Measurements from ENCODE around the gene VPS35L. TPM values are rescaled to one million over a fixed set of nuclear protein-coding genes. Genes with fewer than 3 reads are reported as not detected.

Gene VPS35L
- total RNA-seq, 2 donors from 2014 or later, result 27.0 to 28.3 TPM

DNA sequence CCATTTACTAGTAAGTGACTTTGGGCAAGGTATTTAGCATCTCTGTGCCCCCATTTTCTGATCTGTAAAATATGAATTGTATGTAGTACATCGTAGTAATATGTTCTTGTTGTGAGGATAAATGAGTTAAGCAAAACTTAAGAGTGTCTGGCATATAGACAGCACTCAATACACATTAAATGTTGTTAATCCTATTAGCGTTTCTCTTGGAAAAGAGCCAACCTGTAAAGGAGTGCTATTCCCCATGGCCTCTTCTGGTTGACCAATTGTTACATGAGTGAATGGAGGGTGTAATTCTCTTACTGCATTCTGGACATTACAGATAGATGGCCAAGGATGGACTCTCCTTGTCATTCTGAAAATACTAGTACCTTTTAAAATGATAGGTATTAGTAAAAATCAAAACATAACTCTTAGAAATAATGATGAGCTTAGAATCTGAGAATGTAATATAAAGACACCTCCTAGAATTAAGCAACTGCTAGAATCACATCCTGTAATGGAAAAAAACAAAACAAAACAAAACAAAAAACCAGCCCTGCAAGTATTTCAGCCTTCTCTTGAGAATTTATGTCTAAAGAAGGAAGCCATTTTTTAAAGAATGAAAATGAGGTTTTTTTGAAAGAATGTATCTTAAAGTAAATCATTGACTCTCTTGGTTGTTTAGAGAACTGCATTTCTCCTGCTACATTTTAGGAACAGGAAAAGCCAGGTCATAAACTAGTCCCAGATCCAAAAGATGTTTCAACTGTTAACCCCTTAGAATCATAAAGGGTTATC is 193.1 kb downstream of the VPS35L start:
- H3K36me3 ChIP-seq, result no peaks in the 10 kb centered on the region
- H3K27ac ChIP-seq, result no peak overlapping the region
- H3K4me3 ChIP-seq, result no peak overlapping the region
- TF ChIP-seq, protein P1, sequence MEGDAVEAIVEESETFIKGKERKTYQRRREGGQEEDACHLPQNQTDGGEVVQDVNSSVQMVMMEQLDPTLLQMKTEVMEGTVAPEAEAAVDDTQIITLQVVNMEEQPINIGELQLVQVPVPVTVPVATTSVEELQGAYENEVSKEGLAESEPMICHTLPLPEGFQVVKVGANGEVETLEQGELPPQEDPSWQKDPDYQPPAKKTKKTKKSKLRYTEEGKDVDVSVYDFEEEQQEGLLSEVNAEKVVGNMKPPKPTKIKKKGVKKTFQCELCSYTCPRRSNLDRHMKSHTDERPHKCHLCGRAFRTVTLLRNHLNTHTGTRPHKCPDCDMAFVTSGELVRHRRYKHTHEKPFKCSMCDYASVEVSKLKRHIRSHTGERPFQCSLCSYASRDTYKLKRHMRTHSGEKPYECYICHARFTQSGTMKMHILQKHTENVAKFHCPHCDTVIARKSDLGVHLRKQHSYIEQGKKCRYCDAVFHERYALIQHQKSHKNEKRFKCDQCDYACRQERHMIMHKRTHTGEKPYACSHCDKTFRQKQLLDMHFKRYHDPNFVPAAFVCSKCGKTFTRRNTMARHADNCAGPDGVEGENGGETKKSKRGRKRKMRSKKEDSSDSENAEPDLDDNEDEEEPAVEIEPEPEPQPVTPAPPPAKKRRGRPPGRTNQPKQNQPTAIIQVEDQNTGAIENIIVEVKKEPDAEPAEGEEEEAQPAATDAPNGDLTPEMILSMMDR (IDR thresholded peaks at IDR 0.05), result no peak
- no peaks in the 10 kb centered on the region for H3K9me3 ChIP-seq
- no peak for DNase-seq (ENCODE audit: low spot score)
- no peaks in the 10 kb centered on the region for H3K27me3 ChIP-seq
- H3K4me1 ChIP-seq, result peaks cover 0 to 15% of the 10 kb centered on the region in 2 donors

DNA sequence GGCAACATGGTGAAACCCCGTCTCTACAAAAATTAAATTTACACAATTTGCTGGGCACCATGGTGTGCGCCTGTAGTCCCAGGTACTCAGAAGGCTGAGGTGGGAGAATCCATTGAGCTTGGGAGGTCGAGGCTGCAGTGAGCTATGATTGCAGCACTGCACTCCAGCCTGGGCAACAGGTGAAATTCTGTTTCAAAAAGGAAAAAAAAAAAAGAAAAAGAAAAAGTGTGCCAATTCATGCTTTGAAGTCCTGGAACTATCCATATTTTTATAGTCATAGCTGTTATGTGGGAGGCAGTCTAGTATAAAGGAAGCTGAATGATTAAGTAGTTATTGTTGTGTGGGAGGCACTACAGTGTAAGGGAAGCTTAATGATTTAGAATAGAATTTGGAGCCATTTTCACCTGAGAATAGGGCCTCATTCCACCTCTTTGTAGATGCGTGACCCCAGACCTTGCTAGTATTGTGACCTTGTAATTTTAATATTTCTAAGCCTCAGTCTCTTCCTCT is 194.1 kb downstream of the VPS35L start:
- Histone ChIP-seq H3K4me1 (peaks cover 0 to 21% of the 10 kb centered on the region in 2 donors), H3K27ac (no peak overlapping the region)

More for the DNA sequence above, 194.1 kb downstream of the VPS35L start:
- TF ChIP-seq, protein P1 (IDR thresholded peaks at IDR 0.05), result no peak
- Histone ChIP-seq H3K36me3 (no peaks in the 10 kb centered on the region), H3K4me3 (no peak overlapping the region), H3K27me3 (no peaks in the 10 kb centered on the region), H3K9me3 (no peaks in the 10 kb centered on the region)
- no peak for DNase-seq (ENCODE audit: low spot score)

Other genes starting within 250 kb of the VPS35L start
- under 1 TPM in 1 of 2 donors, not detected in 1; 0.16 TPM for gene TMC5, start 137.8 kb upstream of the VPS35L start, total RNA-seq
- 10 to 100 TPM; 68.7 to 89.9 TPM for gene GDE1, start 33.6 kb upstream of the VPS35L start, total RNA-seq
- 1 to 10 TPM; 6.0 to 6.8 TPM for gene CCP110, start 31.8 kb upstream of the VPS35L start, total RNA-seq
- gene KNOP1, start 162.5 kb downstream of the VPS35L start, total RNA-seq, result 1 to 10 TPM; 4.1 to 5.4 TPM
- 10 to 100 TPM in 1 of 2 donors, 1 to 10 TPM in 1; 7.5 to 14.4 TPM for gene IQCK, start 162.6 kb downstream of the VPS35L start, total RNA-seq

Data from right atrium auricular region (tissue), 2 donors.